HepG2 (cell line): ENCODE data around the gene ATP5F1E. TPM values are rescaled to one million over a fixed set of nuclear protein-coding genes. Genes with fewer than 3 reads are reported as not detected.
A peak's percentile ranks its signal among the peaks of the same experiment; 100 is the strongest.

Experiments
- ARNT2 ChIP-seq: sonication (generic); formaldehyde crosslinking; IDR thresholded peaks from 2 replicates; pipeline ENCODE4 v1.8.0; 2022; ENCODE audit warnings: mild to moderate bottlenecking, low read depth, missing genetic modification reagents, moderate library complexity
- ELF1 ChIP-seq: sonication (generic); formaldehyde crosslinking; IDR thresholded peaks from 2 replicates; pipeline ENCODE4 v1.4.0; 2020; ENCODE audit warnings: missing genetic modification reagents
- FOXO1 ChIP-seq: sonication (generic); formaldehyde crosslinking; IDR thresholded peaks from 2 replicates; pipeline ENCODE4 v1.4.0; 2020; ENCODE audit warnings: missing genetic modification reagents
- GLI4 ChIP-seq: sonication (generic); formaldehyde crosslinking; IDR thresholded peaks from 2 replicates; pipeline ENCODE4 v1.5.1; 2020; ENCODE audit warnings: missing genetic modification reagents, mild to moderate bottlenecking, moderate library complexity, borderline replicate concordance
- KIAA2018 ChIP-seq: sonication (generic); formaldehyde crosslinking; IDR thresholded peaks from 2 replicates; pipeline ENCODE4 v1.5.0; 2020; ENCODE audit warnings: mild to moderate bottlenecking, missing genetic modification reagents, borderline replicate concordance
- MYC ChIP-seq: sonication (generic); formaldehyde crosslinking; IDR thresholded peaks from 2 replicates; pipeline ENCODE4 v1.9.0; 2021; ENCODE audit warnings: missing genetic modification reagents, borderline replicate concordance
- NFE2L2 ChIP-seq: fragments of 150-350 bp; IDR thresholded peaks from 2 replicates; pipeline ENCODE4 v1.6.1; 2014; ENCODE audit warnings: low read length
- POLR2AphosphoS2 ChIP-seq: IDR thresholded peaks from 2 replicates; pipeline ENCODE4 v1.6.1; 2011; ENCODE audit warnings: low read depth, low read length, improper control_type of control experiment
- RNF219 ChIP-seq: sonication (generic); formaldehyde crosslinking; IDR thresholded peaks from 2 replicates; pipeline ENCODE4 v1.5.0; 2020; ENCODE audit warnings: mild to moderate bottlenecking, missing genetic modification reagents
- TBX2 ChIP-seq: sonication (generic); formaldehyde crosslinking; IDR thresholded peaks from 2 replicates; pipeline ENCODE4 v1.5.0; 2020; ENCODE audit warnings: missing genetic modification reagents, mild to moderate bottlenecking, borderline replicate concordance
- ZFP36L2 ChIP-seq: sonication (generic); formaldehyde crosslinking; IDR thresholded peaks from 2 replicates; pipeline ENCODE4 v1.4.0; 2020; ENCODE audit warnings: missing genetic modification reagents
- ZNF431 ChIP-seq: sonication (generic); formaldehyde crosslinking; IDR thresholded peaks from 2 replicates; pipeline ENCODE4 v1.9.0; 2022; ENCODE audit warnings: missing genetic modification reagents, low read depth, mild to moderate bottlenecking, borderline replicate concordance
- ZNF451 ChIP-seq: sonication (generic); formaldehyde crosslinking; IDR thresholded peaks from 2 replicates; pipeline ENCODE4 v1.5.0; 2020; ENCODE audit warnings: mild to moderate bottlenecking, missing genetic modification reagents
- polyA plus RNA-seq, 8 experiments: library from polyadenylated mRNA; depleted of rRNA in 3 of 8; stranded (reverse) in 7 of 8; unstranded in 1 of 8; fragments of >200 nt; fragmentation: Illumina TruSeq in 4 of 8; extraction: Trizol in 4 of 8; gene quantifications; 2 replicates each; pipeline versions ENCODE4 v1.2.1 to v1.2.3, GENCODE V29; 2011 to 2016; ENCODE audit warnings: low read depth in 4 of 8, missing spikeins in 1 of 8, mixed read lengths in 1 of 8; ENCODE audit not compliant: insufficient read depth in 1 of 8
- total RNA-seq, 5 experiments: library from RNA; depleted of rRNA; stranded (reverse); fragments of >200 nt; fragmentation: Illumina TruSeq; extraction: Trizol; gene quantifications; 2 replicates each; pipeline ENCODE4 v1.2.3, GENCODE V29; 2016; ENCODE audit warnings: low read depth in 1 of 5
- TF ChIP-seq, protein P1 (sequence below): sonication (generic); formaldehyde crosslinking; IDR thresholded peaks from 2 replicates; pipeline ENCODE4 v1.4.0; 2020; ENCODE audit warnings: missing genetic modification reagents
- TF ChIP-seq, protein P2 (sequence below): sonication (generic); formaldehyde crosslinking; IDR thresholded peaks from 2 replicates; pipeline ENCODE4 v1.9.0; 2021; ENCODE audit warnings: missing genetic modification reagents, mild to moderate bottlenecking, borderline replicate concordance

ATP5F1E gene
- total and polyA plus RNA-seq, 2 of the 13 experiments (the other 11 are each of a cell fraction or from before 2014, with no cell fraction given), result 121 to 134 TPM

DNA sequence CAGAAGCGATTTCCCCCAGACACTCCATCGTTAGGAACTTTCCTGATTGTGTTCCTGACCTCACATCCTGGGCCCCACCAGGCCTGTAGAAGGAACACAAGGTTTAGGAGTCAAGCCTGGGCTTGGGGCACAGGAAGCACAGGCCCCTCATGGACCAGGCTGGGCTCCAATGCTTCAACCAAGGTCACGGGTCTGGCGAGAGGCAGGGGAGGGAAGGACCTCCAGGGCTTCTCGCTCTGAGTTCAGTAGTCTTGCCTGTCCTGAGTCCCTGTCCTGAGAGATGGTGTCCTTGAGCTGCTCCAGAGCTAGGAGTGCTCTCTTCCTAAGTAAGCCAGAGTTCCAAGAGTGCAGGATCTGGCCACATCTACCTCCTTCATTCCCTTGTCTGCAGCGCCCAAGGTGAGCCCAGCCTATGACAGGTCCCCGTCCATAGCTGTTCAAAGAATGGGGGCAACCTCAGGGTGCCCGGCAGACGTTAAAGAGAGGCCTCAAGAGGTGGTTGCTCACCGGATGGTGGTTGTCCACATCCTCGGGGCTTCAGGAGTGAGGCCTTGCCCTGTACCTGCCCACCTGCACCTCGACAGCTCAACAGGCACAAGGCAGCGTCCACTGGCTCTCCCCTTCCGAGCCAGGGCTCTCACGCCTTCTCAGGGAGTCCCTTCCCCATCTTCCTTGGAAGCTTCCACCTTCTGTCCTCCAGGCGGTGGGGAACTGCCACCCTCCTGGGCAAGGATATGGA, 14.5 kb downstream of the ATP5F1E start (continued):
- TF ChIP-seq KIAA2018 (CRISPR knock-in tag) (no peak), MYC (CRISPR knock-in tag) (no peak), FOXO1 (CRISPR knock-in tag) (no peak), ARNT2 (CRISPR knock-in tag) (no peak), POLR2AphosphoS2 (no peak), ZFP36L2 (CRISPR knock-in tag) (no peak), GLI4 (0 out of 2 replicates have a peak, but pooled peaks have one; percentile 31), NFE2L2 (no peak), TBX2 (CRISPR knock-in tag) (0 out of 2 replicates have a peak, but pooled peaks have one; percentile 42), ZNF431 (no peak), RNF219 (CRISPR knock-in tag) (no peak), ZNF451 (peak; percentile 28; the same call in 1 of the 2 replicates), ELF1 (CRISPR knock-in tag) (no peak)
- TF ChIP-seq, protein P1, sequence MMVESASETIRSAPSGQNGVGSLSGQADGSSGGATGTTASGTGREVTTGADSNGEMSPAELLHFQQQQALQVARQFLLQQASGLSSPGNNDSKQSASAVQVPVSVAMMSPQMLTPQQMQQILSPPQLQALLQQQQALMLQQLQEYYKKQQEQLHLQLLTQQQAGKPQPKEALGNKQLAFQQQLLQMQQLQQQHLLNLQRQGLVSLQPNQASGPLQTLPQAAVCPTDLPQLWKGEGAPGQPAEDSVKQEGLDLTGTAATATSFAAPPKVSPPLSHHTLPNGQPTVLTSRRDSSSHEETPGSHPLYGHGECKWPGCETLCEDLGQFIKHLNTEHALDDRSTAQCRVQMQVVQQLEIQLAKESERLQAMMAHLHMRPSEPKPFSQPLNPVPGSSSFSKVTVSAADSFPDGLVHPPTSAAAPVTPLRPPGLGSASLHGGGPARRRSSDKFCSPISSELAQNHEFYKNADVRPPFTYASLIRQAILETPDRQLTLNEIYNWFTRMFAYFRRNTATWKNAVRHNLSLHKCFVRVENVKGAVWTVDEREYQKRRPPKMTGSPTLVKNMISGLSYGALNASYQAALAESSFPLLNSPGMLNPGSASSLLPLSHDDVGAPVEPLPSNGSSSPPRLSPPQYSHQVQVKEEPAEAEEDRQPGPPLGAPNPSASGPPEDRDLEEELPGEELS (CRISPR knock-in tag), result no peak
- TF ChIP-seq, protein P2, sequence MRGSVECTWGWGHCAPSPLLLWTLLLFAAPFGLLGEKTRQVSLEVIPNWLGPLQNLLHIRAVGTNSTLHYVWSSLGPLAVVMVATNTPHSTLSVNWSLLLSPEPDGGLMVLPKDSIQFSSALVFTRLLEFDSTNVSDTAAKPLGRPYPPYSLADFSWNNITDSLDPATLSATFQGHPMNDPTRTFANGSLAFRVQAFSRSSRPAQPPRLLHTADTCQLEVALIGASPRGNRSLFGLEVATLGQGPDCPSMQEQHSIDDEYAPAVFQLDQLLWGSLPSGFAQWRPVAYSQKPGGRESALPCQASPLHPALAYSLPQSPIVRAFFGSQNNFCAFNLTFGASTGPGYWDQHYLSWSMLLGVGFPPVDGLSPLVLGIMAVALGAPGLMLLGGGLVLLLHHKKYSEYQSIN, result no peak
